K562 (cell line): Measurements from ENCODE around the gene KCNK7. TPM values are rescaled to one million over a fixed set of nuclear protein-coding genes. Genes with fewer than 3 reads are reported as not detected.

ENCODE experiments used
- BRCA1 ChIP-seq, 2 experiments: fragments of 450-650 bp in 1 of 2; sonication (generic) in 1 of 2; formaldehyde crosslinking in 1 of 2; IDR thresholded peaks; 2 replicates each; pipeline versions ENCODE4 v1.5.0 to v1.6.1; 2017 to 2020; ENCODE audit warnings: mild to moderate bottlenecking in 1 of 2, missing genetic modification reagents in 1 of 2
- BRD9 ChIP-seq: fragments of 450-650 bp; IDR thresholded peaks from 2 replicates; pipeline ENCODE4 v1.6.1; 2018; ENCODE audit warnings: low read depth; ENCODE audit not compliant: partially characterized antibody
- CBFA2T2 ChIP-seq: fragments of 450-650 bp; conservative IDR thresholded peaks from 2 replicates; pipeline ENCODE4 v1.6.1; 2017; ENCODE audit warnings: mild to moderate bottlenecking
- CC2D1A ChIP-seq: fragments of 450-650 bp; IDR thresholded peaks from 2 replicates; pipeline ENCODE4 v1.6.1; 2017; ENCODE audit warnings: mild to moderate bottlenecking
- CGGBP1 ChIP-seq: fragments of 250-450 bp; sonication (Bioruptor Pico); IDR thresholded peaks from 2 replicates; pipeline ENCODE4 v1.9.0; 2021; ENCODE audit warnings: mild to moderate bottlenecking
- DNMT1 ChIP-seq: fragments of 450-650 bp; IDR thresholded peaks from 2 replicates; pipeline ENCODE4 v1.6.1; 2016; ENCODE audit warnings: antibody characterized with exemption, mild to moderate bottlenecking
- HNRNPK ChIP-seq: fragments of 200-400 bp; formaldehyde crosslinking; IDR thresholded peaks from one replicate; pipeline ENCODE4 v1.6.1; 2018; ENCODE audit warnings: mild to moderate bottlenecking, low read depth, low read length; ENCODE audit not compliant: poor library complexity, severe bottlenecking
- HOXB6 ChIP-seq: fragments of 250-450 bp; sonication (Bioruptor Pico); IDR thresholded peaks from 2 replicates; pipeline ENCODE4 v1.5.1; 2022; ENCODE audit warnings: mild to moderate bottlenecking, borderline replicate concordance
- NCOA1 ChIP-seq: fragments of 450-650 bp; IDR thresholded peaks from 2 replicates; pipeline ENCODE4 v1.6.1; 2016; ENCODE audit warnings: low read depth
- RBM34 ChIP-seq: fragments of 200-400 bp; formaldehyde crosslinking; IDR thresholded peaks from 2 replicates; pipeline ENCODE4 v1.6.1; 2018; ENCODE audit warnings: low read length, borderline replicate concordance; ENCODE audit not compliant: insufficient read depth
- SMAD4 ChIP-seq: fragments of 250-450 bp; sonication (Bioruptor Pico); conservative IDR thresholded peaks from 2 replicates; pipeline ENCODE4 v1.8.0; 2021; ENCODE audit warnings: inconsistent platforms, mild to moderate bottlenecking, moderate library complexity
- SMARCC2 ChIP-seq: fragments of 450-650 bp; IDR thresholded peaks from 2 replicates; pipeline ENCODE4 v1.6.1; 2017; ENCODE audit warnings: antibody characterized with exemption, moderate library complexity, mild to moderate bottlenecking, low read depth
- THAP7 ChIP-seq: fragments of 250-450 bp; sonication (Bioruptor Pico); IDR thresholded peaks from 2 replicates; pipeline ENCODE4 v1.5.0; 2021
- YY1 ChIP-seq, 3 experiments: IDR thresholded peaks; 2 replicates each; pipeline ENCODE4 v1.6.1; 2011; ENCODE audit warnings: low read length in 2 of 3, mild to moderate bottlenecking in 2 of 3, moderate library complexity in 2 of 3, borderline replicate concordance in 1 of 3, control low read depth in 1 of 3, low read depth in 1 of 3; ENCODE audit not compliant: insufficient read depth in 3 of 3, insufficient replicate concordance in 2 of 3, control insufficient read depth in 1 of 3, insufficient read length in 1 of 3; ENCODE audit errors: extremely low read depth in 1 of 3
- ZFP30 ChIP-seq: fragments of 250-450 bp; sonication (Bioruptor Pico); IDR thresholded peaks from 2 replicates; pipeline ENCODE4 v1.8.0; 2022; ENCODE audit warnings: moderate library complexity, mild to moderate bottlenecking, inconsistent platforms, borderline replicate concordance
- ZNF239 ChIP-seq: fragments of 250-450 bp; sonication (Bioruptor Pico); IDR thresholded peaks from 2 replicates; pipeline ENCODE4 v1.4.0; 2020; ENCODE audit warnings: mild to moderate bottlenecking
- polyA plus RNA-seq, 8 experiments: library from polyadenylated mRNA; depleted of rRNA in 4 of 8; stranded (reverse) in 5 of 8; unstranded in 3 of 8; fragments of >200 nt; fragmentation: Nextera tagmentation in 2 of 8; fragmentation: Illumina TruSeq in 1 of 8; extraction: Ambion mirVana in 2 of 8; extraction: Trizol in 1 of 8; gene quantifications; 2 replicates each; pipeline versions ENCODE4 v1.2.1 to v1.2.3, GENCODE V29; 2011 to 2014; ENCODE audit warnings: inconsistent platforms in 1 of 8, missing spikeins in 1 of 8
- total RNA-seq, 7 experiments: library from RNA; depleted of rRNA in 6 of 7; stranded (reverse); fragments of >200 nt in 6 of 7; fragmentation: Illumina TruSeq in 2 of 7; extraction: Trizol in 2 of 7; gene quantifications; 2 replicates each; pipeline versions ENCODE4 v1.2.1 to v1.2.3, GENCODE V29; 2011 to 2021; ENCODE audit warnings: low replicate concordance in 1 of 7
- TF ChIP-seq, protein P1 (sequence below): fragments of 250-450 bp; sonication (Bioruptor Pico); IDR thresholded peaks from 2 replicates; pipeline ENCODE4 v1.5.0; 2021
- TF ChIP-seq, protein P2 (sequence below): IDR thresholded peaks from 2 replicates; pipeline ENCODE4 v1.6.1; 2011; ENCODE audit not compliant: insufficient read length; ENCODE audit errors: extremely low read depth
- TF ChIP-seq, protein P3 (sequence below): sonication (generic); formaldehyde crosslinking; IDR thresholded peaks from 2 replicates; pipeline ENCODE4 v1.9.0; 2022; ENCODE audit warnings: mild to moderate bottlenecking, missing genetic modification reagents
- TF ChIP-seq, protein P4 (sequence below): fragments of 450-650 bp; IDR thresholded peaks from 2 replicates; pipeline ENCODE4 v1.6.1; 2016; ENCODE audit warnings: antibody characterized with exemption

Gene KCNK7
- total and polyA plus RNA-seq, 9 of the 15 experiments (the other 6 are each of a cell fraction or from before 2014, with no cell fraction given) = 0.07 to 0.40 TPM; not detected in 7

DNA sequence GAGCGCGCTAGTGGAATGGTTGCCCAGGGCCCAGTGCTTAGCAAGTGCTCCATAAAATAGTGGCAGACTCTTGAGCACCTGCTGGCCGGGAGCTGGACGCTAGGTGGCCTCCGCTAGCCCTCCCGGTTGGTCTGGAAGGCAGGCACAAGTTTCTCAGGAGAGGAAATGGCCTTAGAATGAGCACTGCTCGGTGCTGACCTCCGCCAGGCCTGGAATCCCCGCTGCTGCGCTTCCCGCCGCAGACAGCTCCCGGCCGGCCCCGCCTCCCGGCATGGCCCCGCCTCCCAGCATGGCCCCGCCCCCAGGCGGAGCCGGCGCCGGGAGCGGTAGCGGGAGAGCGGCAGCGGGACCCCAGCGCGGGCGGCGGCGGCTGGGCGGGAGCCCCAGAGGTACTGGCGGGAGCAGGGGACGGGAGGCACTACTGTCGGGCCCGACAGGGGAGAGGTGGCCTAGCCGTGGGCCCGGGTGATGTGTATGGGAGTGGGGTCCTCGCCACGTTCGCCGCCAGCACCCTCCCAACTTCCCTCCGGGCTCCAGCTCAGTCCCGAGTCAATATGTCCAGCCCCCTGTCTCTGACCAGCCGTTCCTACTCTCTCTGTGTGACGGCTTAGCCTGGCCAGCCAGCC lies 42.3 kb upstream of the KCNK7 start, which contains the start of gene SIPA1 (continued):
- TF ChIP-seq HOXB6 (CRISPR knock-in tag) = no peak
- no peak; the same call in 1 of the 2 replicates for TF ChIP-seq SMAD4 (CRISPR knock-in tag)
- TF ChIP-seq YY1 (IDR thresholded peaks at IDR 0.05; ENCODE audit: borderline replicate concordance in 1 of 3, control insufficient read depth in 1 of 3, extremely low read depth in 1 of 3, insufficient read depth in 3 of 3, insufficient read length in 1 of 3, insufficient replicate concordance in 2 of 3, low read depth in 1 of 3, low read length in 2 of 3) = peak in 2 of 3 experiments; percentile 37 to 48
- TF ChIP-seq HNRNPK = no peak
- TF ChIP-seq, protein P1, sequence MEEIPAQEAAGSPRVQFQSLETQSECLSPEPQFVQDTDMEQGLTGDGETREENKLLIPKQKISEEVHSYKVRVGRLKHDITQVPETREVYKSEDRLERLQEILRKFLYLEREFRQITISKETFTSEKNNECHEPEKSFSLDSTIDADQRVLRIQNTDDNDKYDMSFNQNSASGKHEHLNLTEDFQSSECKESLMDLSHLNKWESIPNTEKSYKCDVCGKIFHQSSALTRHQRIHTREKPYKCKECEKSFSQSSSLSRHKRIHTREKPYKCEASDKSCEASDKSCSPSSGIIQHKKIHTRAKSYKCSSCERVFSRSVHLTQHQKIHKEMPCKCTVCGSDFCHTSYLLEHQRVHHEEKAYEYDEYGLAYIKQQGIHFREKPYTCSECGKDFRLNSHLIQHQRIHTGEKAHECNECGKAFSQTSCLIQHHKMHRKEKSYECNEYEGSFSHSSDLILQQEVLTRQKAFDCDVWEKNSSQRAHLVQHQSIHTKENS (CRISPR knock-in tag) = no peak
- TF ChIP-seq ZFP30 = no peak
- peak; percentile 33; the same call in 1 of the 2 replicates for TF ChIP-seq CC2D1A
- no peak for TF ChIP-seq NCOA1
- TF ChIP-seq BRD9 = peak; percentile 34
- no peak for TF ChIP-seq DNMT1
- TF ChIP-seq SMARCC2 = no peak
- no peak for TF ChIP-seq CBFA2T2
- TF ChIP-seq RBM34 = no peak
- peak; percentile 85; the same call in 1 of the 2 replicates for TF ChIP-seq THAP7 (CRISPR knock-in tag)
- no peak for TF ChIP-seq CGGBP1 (CRISPR knock-in tag)
- no peak for TF ChIP-seq ZNF239 (CRISPR knock-in tag)
- no peak for TF ChIP-seq BRCA1 (IDR thresholded peaks at IDR 0.05)
- TF ChIP-seq BRCA1 (CRISPR knock-in tag; IDR thresholded peaks at IDR 0.05) = no peak
- TF ChIP-seq, protein P2, sequence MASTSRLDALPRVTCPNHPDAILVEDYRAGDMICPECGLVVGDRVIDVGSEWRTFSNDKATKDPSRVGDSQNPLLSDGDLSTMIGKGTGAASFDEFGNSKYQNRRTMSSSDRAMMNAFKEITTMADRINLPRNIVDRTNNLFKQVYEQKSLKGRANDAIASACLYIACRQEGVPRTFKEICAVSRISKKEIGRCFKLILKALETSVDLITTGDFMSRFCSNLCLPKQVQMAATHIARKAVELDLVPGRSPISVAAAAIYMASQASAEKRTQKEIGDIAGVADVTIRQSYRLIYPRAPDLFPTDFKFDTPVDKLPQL = no peak
- TF ChIP-seq, protein P3, sequence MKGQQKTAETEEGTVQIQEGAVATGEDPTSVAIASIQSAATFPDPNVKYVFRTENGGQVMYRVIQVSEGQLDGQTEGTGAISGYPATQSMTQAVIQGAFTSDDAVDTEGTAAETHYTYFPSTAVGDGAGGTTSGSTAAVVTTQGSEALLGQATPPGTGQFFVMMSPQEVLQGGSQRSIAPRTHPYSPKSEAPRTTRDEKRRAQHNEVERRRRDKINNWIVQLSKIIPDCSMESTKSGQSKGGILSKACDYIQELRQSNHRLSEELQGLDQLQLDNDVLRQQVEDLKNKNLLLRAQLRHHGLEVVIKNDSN (CRISPR knock-in tag) = no peak
- TF ChIP-seq, protein P4, sequence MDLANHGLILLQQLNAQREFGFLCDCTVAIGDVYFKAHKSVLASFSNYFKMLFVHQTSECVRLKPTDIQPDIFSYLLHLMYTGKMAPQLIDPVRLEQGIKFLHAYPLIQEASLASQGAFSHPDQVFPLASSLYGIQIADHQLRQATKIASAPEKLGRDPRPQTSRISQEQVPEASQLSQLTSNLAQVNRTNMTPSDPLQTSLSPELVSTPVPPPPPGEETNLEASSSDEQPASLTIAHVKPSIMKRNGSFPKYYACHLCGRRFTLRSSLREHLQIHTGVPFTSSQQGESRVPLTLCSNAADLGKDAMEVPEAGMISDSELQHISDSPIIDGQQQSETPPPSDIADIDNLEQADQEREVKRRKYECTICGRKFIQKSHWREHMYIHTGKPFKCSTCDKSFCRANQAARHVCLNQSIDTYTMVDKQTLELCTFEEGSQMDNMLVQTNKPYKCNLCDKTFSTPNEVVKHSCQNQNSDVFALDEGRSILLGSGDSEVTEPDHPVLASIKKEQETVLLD = 0 out of 2 replicates have a peak, but pooled peaks have one; percentile 26
